HCT116 (cell line): ENCODE measurements around the gene CREB1.

Experiments
- CTCF ChIP-seq, 3 experiments: fragments of 200-600 bp in 1 of 3; sonication (generic) in 1 of 3; IDR thresholded peaks in 2 of 3; conservative IDR thresholded peaks in 1 of 3; 2 replicates each; pipeline ENCODE4 v1.5.1; 2012 to 2017; ENCODE audit warnings: low read depth in 2 of 3, low read length in 2 of 3, antibody characterized with exemption in 1 of 3, borderline replicate concordance in 1 of 3, control low read depth in 1 of 3, mild to moderate bottlenecking in 1 of 3, mixed read lengths in 1 of 3, mixed run types in 1 of 3, moderate library complexity in 1 of 3; ENCODE audit not compliant: insufficient read depth in 1 of 3
- EGR1 ChIP-seq: IDR thresholded peaks from 2 replicates; pipeline ENCODE4 v1.6.1; 2012; ENCODE audit warnings: low read depth
- JUND ChIP-seq: IDR thresholded peaks from 2 replicates; pipeline ENCODE4 v1.6.1; 2012
- POLR2A ChIP-seq: IDR thresholded peaks from 2 replicates; pipeline ENCODE4 v1.7.0; 2011; ENCODE audit warnings: borderline replicate concordance; ENCODE audit not compliant: insufficient read depth, insufficient read length; ENCODE audit errors: extremely low read depth
- SIN3A ChIP-seq: IDR thresholded peaks from 2 replicates; pipeline ENCODE4 v1.6.1; 2012; ENCODE audit warnings: low read depth

- TF ChIP-seq POLR2A = no peak
- no peak for TF ChIP-seq SIN3A
- TF ChIP-seq CTCF (IDR thresholded peaks at IDR 0.05 in 2 of 3, conservative IDR thresholded peaks at IDR 0.05 in 1 of 3; ENCODE audit: borderline replicate concordance in 1 of 3, insufficient read depth in 1 of 3, low read depth in 2 of 3, low read length in 2 of 3) = no peak
- no peak for TF ChIP-seq JUND
- TF ChIP-seq EGR1 = no peak
Observed at GRCh38 chr2:207587305-207587704, 57.5 kb downstream of the CREB1 start.
